NCI-H748 (cell line): Measurements from ENCODE around the gene PPAT.
A peak's percentile ranks its signal among the peaks of the same experiment; 100 is the strongest.

Experiments used
- DNase-seq: peaks from one replicate; lab custom pipeline; 2025; ENCODE audit not compliant: unreplicated experiment; lab: John Stamatoyannopoulos, UW

Gene PPAT

DNA sequence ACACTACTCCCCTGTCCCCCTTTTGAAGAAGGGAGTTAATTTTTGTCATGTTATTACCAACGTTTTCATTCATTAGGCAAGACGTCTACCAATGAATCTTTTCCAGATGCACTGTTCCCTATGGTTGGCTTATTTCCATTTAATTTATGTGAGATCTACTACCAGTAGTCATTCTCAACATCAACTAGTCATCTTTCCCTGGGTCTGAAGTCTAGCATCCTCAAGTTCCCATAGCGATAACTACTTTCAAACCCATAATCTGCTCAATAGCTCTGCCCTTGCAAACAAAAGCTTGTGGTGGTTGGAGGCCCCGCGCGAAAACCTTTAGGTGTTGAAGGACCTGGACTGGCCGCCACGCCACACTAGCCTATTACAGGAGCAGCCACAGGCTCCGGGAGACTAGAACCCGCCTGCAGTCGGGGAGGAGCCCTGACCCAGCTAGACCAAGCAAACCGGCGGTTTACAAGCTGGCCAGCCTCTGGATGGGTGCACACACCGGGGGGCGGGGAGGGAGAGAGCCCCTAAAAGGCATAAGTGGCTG is 746 bp downstream of the PPAT start:
- peak; percentile 73 for DNase-seq

DNA sequence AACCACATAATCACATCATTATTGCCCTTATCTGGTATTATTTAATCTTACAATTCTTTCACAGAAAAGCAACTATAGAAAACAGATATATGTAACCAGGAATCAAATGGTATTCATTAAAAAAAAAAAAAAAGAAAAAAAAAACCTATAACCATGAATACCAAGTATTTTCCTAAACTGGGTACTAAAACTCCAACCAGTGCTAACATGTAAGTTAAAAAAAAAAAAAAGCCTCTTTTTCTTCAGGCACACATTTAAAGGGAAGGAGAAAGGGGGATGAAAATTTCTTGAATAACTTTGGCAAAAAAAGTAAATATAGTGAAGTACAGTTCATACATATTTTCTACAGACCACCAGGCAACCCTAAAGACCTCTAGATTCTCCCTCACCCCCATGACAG is 2.1 kb downstream of the PPAT start:
- no peak for DNase-seq

DNA sequence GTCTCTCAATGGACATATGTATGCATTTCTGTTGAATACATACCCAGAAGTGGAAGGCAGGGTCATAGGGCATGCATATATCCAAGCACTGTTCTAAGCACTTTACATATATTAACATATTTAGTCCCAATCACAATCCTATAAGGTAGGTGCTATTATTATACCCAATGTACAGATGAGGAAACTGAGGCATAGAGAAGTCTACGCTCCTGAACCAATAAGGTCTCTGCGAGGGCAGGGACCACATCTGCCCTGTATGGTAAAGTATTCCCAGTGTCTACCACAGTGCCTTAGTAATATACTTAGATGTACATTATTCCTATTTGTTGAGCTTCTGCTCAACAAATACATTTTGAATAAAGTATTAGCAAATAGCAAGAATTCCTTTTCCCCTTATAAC is 5.2 kb downstream of the PPAT start:
- no peak for DNase-seq

- no peak for DNase-seq
Measured at GRCh38 chr4:56427179-56427578, 8.2 kb downstream of the PPAT start.

GRCh38 chr4:56426273-56426672 is 9.1 kb downstream of the PPAT start:
- DNase-seq, result no peak

- DNase-seq, result no peak
Measured at GRCh38 chr4:56425518-56425917, 9.9 kb downstream of the PPAT start.

- DNase-seq, result no peak
Measured at GRCh38 chr4:56424697-56425514, 10.5 kb downstream of the PPAT start.

- DNase-seq, result no peak
Measured at GRCh38 chr4:56424176-56424575, 11.2 kb downstream of the PPAT start.

- DNase-seq, result no peak
Measured at GRCh38 chr4:56417396-56417795, 18.0 kb downstream of the PPAT start.

DNA sequence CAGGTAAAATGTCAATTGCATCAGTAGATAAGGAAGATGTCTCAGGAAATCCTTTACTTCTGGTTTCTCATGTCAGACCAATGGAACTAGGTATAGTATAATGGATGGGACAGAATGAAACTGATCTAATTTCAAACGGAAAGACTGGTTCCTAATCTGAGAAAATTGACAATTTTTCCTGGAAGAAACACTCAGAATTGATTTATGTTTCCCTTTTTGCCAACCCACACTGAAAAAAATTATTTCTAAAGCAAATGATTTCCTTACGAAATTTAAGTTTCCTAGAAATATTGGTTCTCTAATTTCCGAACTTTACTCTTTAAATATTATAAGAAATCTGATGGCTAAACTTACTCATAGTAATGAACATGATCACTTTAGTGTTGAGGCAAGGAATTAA is 19.1 kb downstream of the PPAT start:
- no peak for DNase-seq

DNA sequence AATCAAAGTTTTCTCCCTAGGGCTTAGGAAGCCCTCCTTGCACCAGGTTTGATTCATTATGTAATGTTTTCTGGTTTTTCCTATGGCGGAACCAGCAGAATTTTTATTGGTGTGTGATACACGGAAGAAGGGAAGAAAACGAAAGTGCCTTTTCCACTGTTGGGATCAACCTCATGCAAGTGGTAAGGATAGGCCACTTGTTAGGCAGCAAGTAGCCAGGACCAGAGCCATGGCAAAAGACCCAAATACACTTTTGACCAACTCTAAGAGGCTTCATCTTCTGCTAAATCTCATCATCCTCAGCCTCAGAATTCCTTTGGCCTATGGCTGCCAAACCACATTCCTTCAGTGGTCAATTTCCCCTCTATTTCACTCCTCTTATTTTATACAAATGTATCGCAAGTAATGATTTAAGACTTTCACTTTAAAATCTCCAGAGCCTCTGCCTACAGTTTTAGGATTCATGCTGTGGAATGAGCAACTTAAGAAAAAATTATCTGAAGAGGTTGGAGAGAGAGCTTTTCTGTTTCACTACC is 21.2 kb downstream of the PPAT start:
- DNase-seq, result no peak

DNA sequence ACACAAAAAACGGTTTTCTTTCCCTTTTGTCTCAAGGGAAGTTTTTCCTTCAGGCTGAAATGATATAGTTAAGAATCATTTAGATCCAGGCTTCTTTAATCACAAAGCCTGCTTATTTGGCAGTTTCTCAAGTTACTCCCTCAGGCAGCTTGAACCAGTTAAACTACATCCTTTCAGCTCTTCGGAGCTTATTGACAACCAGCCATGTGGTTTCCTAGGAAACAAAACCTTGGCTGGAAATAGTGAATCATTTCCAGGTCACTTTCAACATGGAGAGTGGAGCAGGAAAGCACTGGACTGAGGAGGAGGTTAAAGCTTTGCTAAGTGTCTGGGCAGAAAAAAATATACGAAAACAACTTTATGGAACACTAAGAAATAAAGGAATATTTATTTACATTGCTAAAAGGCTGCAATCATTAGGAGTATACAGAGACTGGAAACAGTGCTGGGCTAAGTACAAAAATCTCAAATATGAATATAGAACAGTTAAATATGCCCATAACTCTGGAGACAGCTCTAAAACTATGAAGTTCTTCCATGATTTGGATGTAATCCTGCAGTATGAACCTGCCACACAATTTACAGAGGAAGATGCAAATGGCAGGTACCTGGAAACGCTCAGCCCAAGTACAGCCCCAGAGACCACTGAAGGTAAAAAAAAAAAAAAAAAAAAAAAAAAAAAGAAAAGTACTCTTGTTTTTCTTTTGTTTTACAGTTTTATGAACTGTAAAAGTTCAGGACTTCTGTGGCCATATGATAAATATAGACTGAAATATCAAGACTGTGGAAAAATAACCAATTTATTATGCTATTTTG is 25.0 kb downstream of the PPAT start:
- DNase-seq, result peak; percentile 89

DNA sequence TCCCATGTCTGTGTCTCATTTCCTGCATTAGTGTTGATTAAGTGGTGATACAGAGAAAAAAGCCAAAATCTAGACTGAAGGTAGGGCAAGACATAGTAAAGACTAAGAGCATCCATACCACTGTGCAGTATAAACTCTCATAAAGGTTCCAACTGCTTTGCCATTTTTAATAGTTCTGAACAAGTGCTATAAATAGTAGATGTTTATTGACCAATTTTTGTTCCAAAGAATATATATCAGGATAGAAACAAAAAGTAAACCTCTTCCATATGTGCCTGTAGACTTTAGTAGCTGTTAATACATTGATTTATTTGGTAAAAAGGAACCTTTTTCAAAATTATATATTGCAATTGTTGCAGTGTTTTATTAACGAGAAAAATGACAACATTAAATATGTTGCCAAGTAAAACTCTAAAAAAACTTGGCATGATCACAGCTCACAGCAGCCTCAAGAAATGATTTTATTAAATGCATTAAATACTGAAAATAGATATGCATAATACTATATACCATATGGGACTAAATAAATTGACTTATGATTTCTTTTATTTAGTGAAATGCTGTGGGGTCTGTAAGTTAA is 25.8 kb downstream of the PPAT start:
- DNase-seq, result no peak

DNA sequence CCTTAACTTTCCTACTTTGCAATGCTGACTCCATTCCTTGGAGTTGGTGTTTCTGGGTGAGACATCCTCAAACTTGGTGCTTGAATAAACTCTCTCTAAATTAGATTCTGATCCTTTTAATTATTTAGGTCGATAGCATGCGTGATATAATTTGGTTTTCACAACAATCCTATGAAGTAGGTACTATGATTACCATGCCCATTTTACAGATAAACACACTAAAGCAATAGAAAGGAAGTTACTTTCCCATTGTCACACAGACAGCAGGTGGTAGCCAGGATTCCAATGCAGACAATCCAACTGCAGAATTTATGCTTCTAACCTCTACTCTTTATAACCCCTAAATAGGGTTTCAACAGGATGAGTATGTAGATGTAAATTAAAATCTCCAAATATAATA is 26.4 kb downstream of the PPAT start:
- no peak for DNase-seq

GRCh38 chr4:56406151-56406550 is 29.3 kb downstream of the PPAT start:
- DNase-seq, result no peak

DNA sequence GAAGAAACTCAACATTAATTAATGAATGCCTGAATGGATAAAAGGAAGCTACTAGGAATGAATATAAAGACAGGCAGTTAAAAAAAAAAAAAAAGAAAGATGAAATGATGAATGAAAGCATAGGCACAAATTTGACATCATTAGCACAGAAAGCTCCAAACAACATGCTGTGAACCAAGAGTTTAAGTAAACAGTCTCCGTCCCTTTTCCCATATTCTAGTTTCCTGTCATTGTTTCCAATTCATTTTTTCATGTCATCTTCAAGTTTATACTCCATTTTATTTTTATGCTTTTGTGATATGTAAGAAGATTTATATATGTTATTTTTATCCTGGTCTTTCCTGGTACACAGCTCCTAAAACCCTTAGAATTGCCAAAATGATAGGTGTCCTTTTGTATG is 30.4 kb downstream of the PPAT start:
- DNase-seq, result no peak

DNA sequence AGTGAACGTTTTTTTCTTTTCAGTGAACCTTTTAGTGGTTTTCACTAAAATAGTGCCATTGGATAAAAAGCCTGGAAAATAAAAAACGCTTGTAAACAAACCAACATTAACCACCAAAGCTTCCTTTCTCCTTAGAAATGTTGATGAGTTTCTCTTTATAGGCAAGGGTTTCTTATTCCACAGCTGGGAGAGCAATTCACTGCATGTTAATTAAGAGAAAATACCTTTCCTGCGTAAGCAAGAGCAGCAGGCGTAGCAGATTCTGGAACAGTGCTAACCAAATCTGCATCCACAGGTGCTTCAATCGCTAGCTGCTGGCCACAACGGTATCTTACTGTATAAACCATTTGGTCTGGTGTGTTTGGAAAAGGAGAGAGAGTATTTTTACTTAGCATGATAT is 34.9 kb downstream of the PPAT start:
- DNase-seq, result no peak

GRCh38 chr4:56391270-56391669 is 44.1 kb downstream of the PPAT start:
- DNase-seq, result no peak

DNA sequence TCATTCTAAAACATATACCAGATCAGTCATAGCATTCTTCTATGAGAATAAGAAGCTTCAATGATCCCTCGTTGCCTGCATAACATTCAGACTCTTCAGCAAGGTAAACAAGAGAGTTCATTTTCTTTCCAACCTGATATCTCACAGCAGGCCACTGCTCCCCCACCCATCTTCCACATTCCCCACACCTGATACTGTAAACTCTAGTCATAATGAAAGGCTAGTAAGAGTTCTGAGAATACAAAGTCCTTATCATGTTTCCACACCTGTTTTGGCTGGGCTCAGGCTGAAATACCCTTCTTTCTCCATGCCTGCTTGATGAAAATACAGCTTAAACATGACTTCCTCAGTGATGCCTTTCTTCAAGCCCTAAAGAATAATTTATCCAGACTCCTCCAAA is 45.9 kb downstream of the PPAT start:
- DNase-seq, result no peak

- no peak for DNase-seq
Measured at GRCh38 chr4:56388306-56388705, 47.1 kb downstream of the PPAT start.
